Measurements from ENCODE around the gene LGR6.

Gene LGR6

GRCh38 chr1:202240956-202241355 is 47.4 kb downstream of the LGR6 start:
- no peaks in the 10 kb centered on the region for H3K9me3 ChIP-seq (ENCODE audit: control insufficient read depth, low read length)
- no peak overlapping the region for H3K27ac ChIP-seq (ENCODE audit: insufficient read depth, low read length, poor library complexity, severe bottlenecking)
- H3K27me3 ChIP-seq (replicated peaks; ENCODE audit: control insufficient read depth, insufficient read depth, low read length, poor library complexity, severe bottlenecking): no peaks in the 10 kb centered on the region
- no peak for DNase-seq
- no peaks in the 10 kb centered on the region for H3K36me3 ChIP-seq (ENCODE audit: control insufficient read depth, insufficient read depth, low read length)
- H3K4me3 ChIP-seq (ENCODE audit: insufficient read depth, low read depth, low read length, poor library complexity, severe bottlenecking): no peak overlapping the region
- H3K4me1 ChIP-seq (ENCODE audit: control insufficient read depth, insufficient read depth, low read length, poor library complexity, severe bottlenecking): no peaks in the 10 kb centered on the region

GRCh38 chr1:202241376-202242079 is 47.9 kb downstream of the LGR6 start:
- DNase-seq: no peak
- no peaks in the 10 kb centered on the region for H3K9me3 ChIP-seq (ENCODE audit: control insufficient read depth, low read length)
- H3K27ac ChIP-seq (ENCODE audit: insufficient read depth, low read length, poor library complexity, severe bottlenecking): no peak overlapping the region
- H3K27me3 ChIP-seq (replicated peaks; ENCODE audit: control insufficient read depth, insufficient read depth, low read length, poor library complexity, severe bottlenecking): no peaks in the 10 kb centered on the region
- H3K4me3 ChIP-seq (ENCODE audit: insufficient read depth, low read depth, low read length, poor library complexity, severe bottlenecking): no peak overlapping the region
- no peaks in the 10 kb centered on the region for H3K36me3 ChIP-seq (ENCODE audit: control insufficient read depth, insufficient read depth, low read length)
- H3K4me1 ChIP-seq (ENCODE audit: control insufficient read depth, insufficient read depth, low read length, poor library complexity, severe bottlenecking): no peaks in the 10 kb centered on the region

GRCh38 chr1:202242080-202242419 is 48.5 kb downstream of the LGR6 start:
- no peaks in the 10 kb centered on the region for H3K36me3 ChIP-seq (ENCODE audit: control insufficient read depth, insufficient read depth, low read length)
- H3K27ac ChIP-seq (ENCODE audit: insufficient read depth, low read length, poor library complexity, severe bottlenecking): no peak overlapping the region
- no peak overlapping the region for H3K4me3 ChIP-seq (ENCODE audit: insufficient read depth, low read depth, low read length, poor library complexity, severe bottlenecking)
- H3K4me1 ChIP-seq (ENCODE audit: control insufficient read depth, insufficient read depth, low read length, poor library complexity, severe bottlenecking): no peaks in the 10 kb centered on the region
- DNase-seq: no peak
- no peaks in the 10 kb centered on the region for H3K27me3 ChIP-seq (replicated peaks; ENCODE audit: control insufficient read depth, insufficient read depth, low read length, poor library complexity, severe bottlenecking)
- H3K9me3 ChIP-seq (ENCODE audit: control insufficient read depth, low read length): no peaks in the 10 kb centered on the region

GRCh38 chr1:202243006-202243405 is 49.4 kb downstream of the LGR6 start:
- no peaks in the 10 kb centered on the region for H3K27me3 ChIP-seq (replicated peaks; ENCODE audit: control insufficient read depth, insufficient read depth, low read length, poor library complexity, severe bottlenecking)
- DNase-seq: no peak
- H3K27ac ChIP-seq (ENCODE audit: insufficient read depth, low read length, poor library complexity, severe bottlenecking): no peak overlapping the region
- no peaks in the 10 kb centered on the region for H3K4me1 ChIP-seq (ENCODE audit: control insufficient read depth, insufficient read depth, low read length, poor library complexity, severe bottlenecking)
- H3K9me3 ChIP-seq (ENCODE audit: control insufficient read depth, low read length): no peaks in the 10 kb centered on the region
- no peak overlapping the region for H3K4me3 ChIP-seq (ENCODE audit: insufficient read depth, low read depth, low read length, poor library complexity, severe bottlenecking)
- H3K36me3 ChIP-seq (ENCODE audit: control insufficient read depth, insufficient read depth, low read length): no peaks in the 10 kb centered on the region

- no peak overlapping the region for H3K4me3 ChIP-seq (ENCODE audit: insufficient read depth, low read depth, low read length, poor library complexity, severe bottlenecking)
- H3K36me3 ChIP-seq (ENCODE audit: control insufficient read depth, insufficient read depth, low read length): no peaks in the 10 kb centered on the region
- DNase-seq: no peak
- H3K27me3 ChIP-seq (replicated peaks; ENCODE audit: control insufficient read depth, insufficient read depth, low read length, poor library complexity, severe bottlenecking): no peaks in the 10 kb centered on the region
- no peak overlapping the region for H3K27ac ChIP-seq (ENCODE audit: insufficient read depth, low read length, poor library complexity, severe bottlenecking)
- no peaks in the 10 kb centered on the region for H3K4me1 ChIP-seq (ENCODE audit: control insufficient read depth, insufficient read depth, low read length, poor library complexity, severe bottlenecking)
- H3K9me3 ChIP-seq (ENCODE audit: control insufficient read depth, low read length): no peaks in the 10 kb centered on the region
Observed at GRCh38 chr1:202244841-202245261, 51.3 kb downstream of the LGR6 start.

- Histone ChIP-seq H3K36me3 (ENCODE audit: control insufficient read depth, insufficient read depth, low read length) (no peaks in the 10 kb centered on the region), H3K4me3 (ENCODE audit: insufficient read depth, low read depth, low read length, poor library complexity, severe bottlenecking) (no peak overlapping the region), H3K27me3 (replicated peaks; ENCODE audit: control insufficient read depth, insufficient read depth, low read length, poor library complexity, severe bottlenecking) (no peaks in the 10 kb centered on the region), H3K4me1 (ENCODE audit: control insufficient read depth, insufficient read depth, low read length, poor library complexity, severe bottlenecking) (no peaks in the 10 kb centered on the region), H3K27ac (ENCODE audit: insufficient read depth, low read length, poor library complexity, severe bottlenecking) (no peak overlapping the region), H3K9me3 (ENCODE audit: control insufficient read depth, low read length) (no peaks in the 10 kb centered on the region)
- no peak for DNase-seq
Observed at GRCh38 chr1:202245391-202245790, 51.8 kb downstream of the LGR6 start.

- no peak for DNase-seq
- Histone ChIP-seq H3K9me3 (ENCODE audit: control insufficient read depth, low read length) (no peaks in the 10 kb centered on the region), H3K36me3 (ENCODE audit: control insufficient read depth, insufficient read depth, low read length) (no peaks in the 10 kb centered on the region), H3K4me3 (ENCODE audit: insufficient read depth, low read depth, low read length, poor library complexity, severe bottlenecking) (no peak overlapping the region), H3K27me3 (replicated peaks; ENCODE audit: control insufficient read depth, insufficient read depth, low read length, poor library complexity, severe bottlenecking) (no peaks in the 10 kb centered on the region), H3K27ac (ENCODE audit: insufficient read depth, low read length, poor library complexity, severe bottlenecking) (no peak overlapping the region), H3K4me1 (ENCODE audit: control insufficient read depth, insufficient read depth, low read length, poor library complexity, severe bottlenecking) (no peaks in the 10 kb centered on the region)
Observed at GRCh38 chr1:202247104-202247503, 53.5 kb downstream of the LGR6 start.

- H3K36me3 ChIP-seq (ENCODE audit: control insufficient read depth, insufficient read depth, low read length): no peaks in the 10 kb centered on the region
- DNase-seq: no peak
- H3K4me3 ChIP-seq (ENCODE audit: insufficient read depth, low read depth, low read length, poor library complexity, severe bottlenecking): no peak overlapping the region
- H3K4me1 ChIP-seq (ENCODE audit: control insufficient read depth, insufficient read depth, low read length, poor library complexity, severe bottlenecking): no peaks in the 10 kb centered on the region
- no peaks in the 10 kb centered on the region for H3K27me3 ChIP-seq (replicated peaks; ENCODE audit: control insufficient read depth, insufficient read depth, low read length, poor library complexity, severe bottlenecking)
- H3K27ac ChIP-seq (ENCODE audit: insufficient read depth, low read length, poor library complexity, severe bottlenecking): no peak overlapping the region
- H3K9me3 ChIP-seq (ENCODE audit: control insufficient read depth, low read length): no peaks in the 10 kb centered on the region
Observed at GRCh38 chr1:202247837-202248795, 54.5 kb downstream of the LGR6 start.

- Histone ChIP-seq H3K27ac (ENCODE audit: insufficient read depth, low read length, poor library complexity, severe bottlenecking) (no peak overlapping the region), H3K4me3 (ENCODE audit: insufficient read depth, low read depth, low read length, poor library complexity, severe bottlenecking) (no peak overlapping the region), H3K36me3 (ENCODE audit: control insufficient read depth, insufficient read depth, low read length) (no peaks in the 10 kb centered on the region), H3K9me3 (ENCODE audit: control insufficient read depth, low read length) (no peaks in the 10 kb centered on the region), H3K4me1 (ENCODE audit: control insufficient read depth, insufficient read depth, low read length, poor library complexity, severe bottlenecking) (no peaks in the 10 kb centered on the region), H3K27me3 (replicated peaks; ENCODE audit: control insufficient read depth, insufficient read depth, low read length, poor library complexity, severe bottlenecking) (no peaks in the 10 kb centered on the region)
- no peak for DNase-seq
Observed at GRCh38 chr1:202248861-202249260, 55.3 kb downstream of the LGR6 start.

- H3K27me3 ChIP-seq (replicated peaks; ENCODE audit: control insufficient read depth, insufficient read depth, low read length, poor library complexity, severe bottlenecking): no peaks in the 10 kb centered on the region
- no peak overlapping the region for H3K4me3 ChIP-seq (ENCODE audit: insufficient read depth, low read depth, low read length, poor library complexity, severe bottlenecking)
- H3K4me1 ChIP-seq (ENCODE audit: control insufficient read depth, insufficient read depth, low read length, poor library complexity, severe bottlenecking): no peaks in the 10 kb centered on the region
- H3K9me3 ChIP-seq (ENCODE audit: control insufficient read depth, low read length): no peaks in the 10 kb centered on the region
- H3K36me3 ChIP-seq (ENCODE audit: control insufficient read depth, insufficient read depth, low read length): no peaks in the 10 kb centered on the region
- no peak for DNase-seq
- H3K27ac ChIP-seq (ENCODE audit: insufficient read depth, low read length, poor library complexity, severe bottlenecking): no peak overlapping the region
Observed at GRCh38 chr1:202249436-202249835, 55.8 kb downstream of the LGR6 start.

Measured in effector memory CD4-positive, alpha-beta T cell (primary cell).